ENCODE data around the gene PLA2G2F. TPM values are rescaled to one million over a fixed set of nuclear protein-coding genes. Genes with fewer than 3 reads are reported as not detected.

Gene PLA2G2F
- total and polyA plus RNA-seq, 7 donors: 0.60 to 0.80 TPM; not detected in 5

GRCh38 chr1:20100632-20101355 lies 38.3 kb upstream of the PLA2G2F start:
- Histone ChIP-seq H3K36me3 (no peaks in the 10 kb centered on the region), H3K9me3 (no peaks in the 10 kb centered on the region), H3K27ac (no peak overlapping the region), H3K4me3 (no peak overlapping the region), H3K27me3 (no peaks in the 10 kb centered on the region), H3K4me1 (peaks cover 0 to 11% (median 2%) of the 10 kb centered on the region in 4 donors)
- DNase-seq: peak; percentile 70
- intact Hi-C loops (cut with DNase I): loop anchor here (2.0 to 10.0 kb wide), 4 partner anchors 52 to 384 kb away; partner anchors contain the start of gene CAMK2N1
- 47 to 48% methylated on average over 14 of the region's 14 CpGs for WGBS, 2 donors
- peak; percentile 86 to 90 (median 88) for TF ChIP-seq CTCF (IDR thresholded peaks at IDR 0.05)
- TF ChIP-seq POLR2A (IDR thresholded peaks at IDR 0.05): no peak
- no peak for TF ChIP-seq EP300 (IDR thresholded peaks at IDR 0.05)
- TF ChIP-seq POLR2AphosphoS5 (IDR thresholded peaks at IDR 0.05): no peak

- H3K4me3 ChIP-seq: no peak overlapping the region
- 68 to 85% methylated on average over 1 of the region's 1 CpG for WGBS, 2 donors
These were observed 36.2 kb upstream of the PLA2G2F start for GRCh38 chr1:20102875-20103274.

GRCh38 chr1:20105856-20106255 lies 33.3 kb upstream of the PLA2G2F start:
- DNase-seq: no peak
- Histone ChIP-seq H3K27ac (no peak overlapping the region), H3K9me3 (no peaks in the 10 kb centered on the region), H3K4me3 (no peak overlapping the region), H3K4me1 (peaks cover 0 to 26% (median 9%) of the 10 kb centered on the region in 4 donors), H3K27me3 (no peaks in the 10 kb centered on the region), H3K36me3 (no peaks in the 10 kb centered on the region)
- intact Hi-C loops (cut with DNase I): loop anchor here (10.0 kb wide), 1 partner anchor 379 kb away; the partner anchor contains the start of gene CAMK2N1
- WGBS, 2 donors: 38 to 56% methylated on average over 1 of the region's 1 CpG
- no peak for TF ChIP-seq POLR2A (IDR thresholded peaks at IDR 0.05)
- TF ChIP-seq CTCF (IDR thresholded peaks at IDR 0.05): no peak
- no peak for TF ChIP-seq EP300 (IDR thresholded peaks at IDR 0.05)
- TF ChIP-seq POLR2AphosphoS5 (IDR thresholded peaks at IDR 0.05): no peak

More at GRCh38 chr1:20102875-20103274, 36.2 kb upstream of the PLA2G2F start:
- H3K27ac ChIP-seq: no peak overlapping the region
- no peaks in the 10 kb centered on the region for H3K27me3 ChIP-seq
- no peak for DNase-seq
- H3K36me3 ChIP-seq: no peaks in the 10 kb centered on the region
- H3K4me1 ChIP-seq: peaks cover 0 to 11% (median 2%) of the 10 kb centered on the region in 4 donors
- no peak for TF ChIP-seq CTCF (IDR thresholded peaks at IDR 0.05)
- TF ChIP-seq POLR2AphosphoS5 (IDR thresholded peaks at IDR 0.05): peak in 1 of 4 donors; percentile 59
- no peak for TF ChIP-seq POLR2A (IDR thresholded peaks at IDR 0.05)
- intact Hi-C loops (cut with DNase I): loop anchor here (5.0 to 10.0 kb wide), 2 partner anchors 109 to 382 kb away; partner anchors contain the start of gene CAMK2N1
- no peaks in the 10 kb centered on the region for H3K9me3 ChIP-seq

- TF ChIP-seq POLR2AphosphoS5 (IDR thresholded peaks at IDR 0.05) (no peak), POLR2A (IDR thresholded peaks at IDR 0.05) (no peak), CTCF (IDR thresholded peaks at IDR 0.05) (no peak), EP300 (IDR thresholded peaks at IDR 0.05) (no peak)
- WGBS, 2 donors: 65 to 66% methylated on average over 4 of the region's 4 CpGs
- H3K27ac ChIP-seq: no peak overlapping the region
These were observed 31.8 kb upstream of the PLA2G2F start for GRCh38 chr1:20107351-20107750.

More at GRCh38 chr1:20107351-20107750, 31.8 kb upstream of the PLA2G2F start:
- intact Hi-C loops (cut with DNase I): loop anchor here (10.0 kb wide), 1 partner anchor 377 kb away; the partner anchor contains the start of gene CAMK2N1
- no peak overlapping the region for H3K4me3 ChIP-seq
- no peaks in the 10 kb centered on the region for H3K36me3 ChIP-seq
- H3K9me3 ChIP-seq: no peaks in the 10 kb centered on the region
- no peaks in the 10 kb centered on the region for H3K27me3 ChIP-seq
- peaks cover 0 to 29% (median 10%) of the 10 kb centered on the region in 4 donors for H3K4me1 ChIP-seq
- no peak for DNase-seq
